Panc1 (cell line): ENCODE data around the gene PDLIM4. TPM values are rescaled to one million over a fixed set of nuclear protein-coding genes. Genes with fewer than 3 reads are reported as not detected.

Source experiments
- ATAC-seq: fragments of 200-7000 bp; cut with Tn5 transposase; 2 replicates; pipeline ENCODE4 v1.9.1; 2020; ENCODE audit warnings: mild to moderate bottlenecking, moderate library complexity
- BruUV-seq: library from RNA; stranded (reverse); fragments of 400-500 nt; replicated peaks from 2 replicates; lab custom pipeline; 2021; lab: Mats Ljungman, UMichigan
- CTCF ChIA-PET: fragments of 300-600 bp; sonication (Branson Sonifier 250); formaldehyde crosslinking; loops from one replicate; lab custom pipeline; 2022; ENCODE audit warnings: antibody characterized with exemption; lab: Charles Lee
- POLR2A ChIA-PET: fragments of 300-600 bp; sonication (Branson Sonifier 250); formaldehyde crosslinking; loops from one replicate; lab custom pipeline; 2022; ENCODE audit warnings: antibody characterized with exemption; lab: Charles Lee
- DNase-seq: peaks from one replicate; pipeline ENCODE4 v3.0.0-alpha.2; 2010; ENCODE audit warnings: low read depth, low spot score
- H3K27ac ChIP-seq: 2 replicates; pipeline ENCODE4 v1.5.1; 2011; ENCODE audit warnings: mild to moderate bottlenecking, low read length, inconsistent platforms
- H3K27me3 ChIP-seq: fragments of 200-500 bp; sonication (Bioruptor generic); 2 replicates; pipeline ENCODE4 v1.6.0; 2014; ENCODE audit warnings: low read length, inconsistent platforms; ENCODE audit not compliant: control insufficient read depth, insufficient read depth
- H3K36me3 ChIP-seq: fragments of 200-500 bp; sonication (Bioruptor generic); 2 replicates; pipeline ENCODE4 v1.5.1; 2014; ENCODE audit warnings: inconsistent platforms, mild to moderate bottlenecking, low read length, moderate library complexity; ENCODE audit not compliant: control insufficient read depth, insufficient read depth
- H3K4me1 ChIP-seq: 2 replicates; pipeline ENCODE4 v1.5.1; 2011; ENCODE audit warnings: inconsistent platforms, mild to moderate bottlenecking, low read length, moderate library complexity; ENCODE audit not compliant: control insufficient read depth, insufficient read depth
- H3K4me3 ChIP-seq, 2 experiments: 2 replicates each; pipeline ENCODE4 v1.5.1; 2011 to 2012; ENCODE audit warnings: low read depth in 2 of 2, low read length in 2 of 2, mild to moderate bottlenecking in 2 of 2, inconsistent platforms in 1 of 2, moderate library complexity in 1 of 2
- H3K9me3 ChIP-seq: fragments of 200-500 bp; sonication (Bioruptor generic); 2 replicates; pipeline ENCODE4 v1.5.1; 2014; ENCODE audit warnings: low read depth, mild to moderate bottlenecking, inconsistent platforms, low read length, moderate library complexity; ENCODE audit not compliant: control insufficient read depth, insufficient read depth
- POLR2AphosphoS5 ChIP-seq: IDR thresholded peaks from 2 replicates; pipeline ENCODE4 v1.6.1; 2012; ENCODE audit warnings: mild to moderate bottlenecking, low read depth, low read length, moderate library complexity
- SIN3A ChIP-seq: IDR thresholded peaks from 2 replicates; pipeline ENCODE4 v1.6.1; 2012; ENCODE audit warnings: low read depth, mild to moderate bottlenecking, low read length, moderate library complexity, borderline replicate concordance; ENCODE audit not compliant: insufficient read depth
- TCF7L2 ChIP-seq: IDR thresholded peaks from 2 replicates; pipeline ENCODE4 v1.6.1; 2011; ENCODE audit warnings: mild to moderate bottlenecking, low read depth, low read length, inconsistent platforms
- in situ Hi-C: cut with HindIII; loops from 2 replicates; pipeline ENCODE4 v1.10.0; 2016; ENCODE audit warnings: low sequenced_read_pairs, low pct_unique_long_range_greater_than_20kb
- intact Hi-C: fragments of 100-400 bp; cut with micrococcal nuclease; formaldehyde crosslinking; loops from one replicate; pipeline ENCODE4 v1.10.0; 2022; ENCODE audit not compliant: unreplicated experiment
- total RNA-seq: library from RNA; stranded (reverse); gene quantifications from one replicate; pipeline ENCODE4 v1.2.1, GENCODE V29; 2021; ENCODE audit not compliant: unreplicated experiment
- TF ChIP-seq, protein P1 (sequence below): fragments of 450-650 bp; IDR thresholded peaks from 2 replicates; pipeline ENCODE4 v1.5.1; 2017; ENCODE audit warnings: mild to moderate bottlenecking
- TF ChIP-seq, protein P2 (sequence below), 2 experiments: IDR thresholded peaks; 2 replicates each; pipeline ENCODE4 v1.6.1; 2011 to 2012; ENCODE audit warnings: low read depth in 2 of 2, control low read depth in 1 of 2, low read length in 1 of 2, mild to moderate bottlenecking in 1 of 2, moderate library complexity in 1 of 2; ENCODE audit not compliant: insufficient read depth in 1 of 2

The PDLIM4 gene
- total RNA-seq, 1 experiment from 2014 or later: 9.9 TPM

DNA sequence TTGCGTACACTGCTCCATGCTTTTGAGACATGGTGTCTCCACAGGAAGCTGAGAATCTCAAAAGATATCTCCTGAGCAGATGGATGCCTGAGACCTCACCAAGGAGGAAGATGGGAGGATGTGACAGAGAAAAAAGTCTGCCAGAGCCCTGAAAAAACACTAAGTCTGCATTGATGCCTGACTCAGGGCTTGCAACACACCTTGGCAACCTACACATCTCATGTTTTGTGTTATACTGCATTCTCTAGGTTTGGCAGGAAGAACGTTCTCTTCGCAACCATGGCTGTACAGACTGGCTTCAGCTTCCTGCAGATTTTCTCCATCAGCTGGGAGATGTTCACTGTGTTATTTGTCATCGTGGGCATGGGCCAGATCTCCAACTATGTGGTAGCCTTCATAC is 55.9 kb downstream of the PDLIM4 start:
- POLR2A ChIA-PET: no interaction called here
- Histone ChIP-seq H3K9me3 (no peaks in the 10 kb centered on the region), H3K4me1 (no peaks in the 10 kb centered on the region; the same call in 1 of the 2 replicates), H3K27me3 (no peaks in the 10 kb centered on the region), H3K36me3 (no peaks in the 10 kb centered on the region), H3K27ac (no peak overlapping the region), H3K4me3 (no peak overlapping the region)
- intact Hi-C loops (no loop called here), in situ Hi-C loops (no loop called here)
- no peak for DNase-seq
- no TSS peak for BruUV-seq
- TF ChIP-seq SIN3A: no peak
- no peak for TF ChIP-seq POLR2AphosphoS5
- no peak for ATAC-seq
- CTCF ChIA-PET: no interaction called here

DNA sequence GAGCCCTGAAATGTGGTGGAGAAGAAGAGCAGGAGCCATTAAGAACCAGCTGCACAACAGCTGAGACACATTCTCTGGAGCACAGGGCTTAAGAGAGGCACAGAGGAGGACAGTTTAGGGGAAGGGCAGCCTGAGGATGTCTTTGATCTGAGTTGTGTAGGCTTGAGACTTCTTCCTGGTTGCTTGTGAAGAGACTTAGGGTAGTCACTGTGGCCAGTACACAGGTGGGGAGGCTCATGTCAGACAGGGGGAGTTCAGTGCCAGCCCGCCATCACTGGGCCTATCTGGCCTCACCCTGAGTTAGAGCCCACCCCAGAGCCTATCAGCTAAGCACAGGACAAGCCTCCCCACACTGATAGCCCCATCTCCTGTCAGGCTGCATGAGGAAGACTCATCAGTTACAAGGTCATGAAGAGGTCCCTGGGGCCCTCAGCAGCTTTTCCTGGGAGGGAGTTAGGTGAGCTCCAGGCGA is 56.5 kb downstream of the PDLIM4 start:
- POLR2A ChIA-PET: interaction anchor here (0.7 kb wide), 1 partner anchor 13 kb away, joined by 3 read pairs; no protein-coding TSS in a partner anchor
- intact Hi-C loops (no loop called here), in situ Hi-C loops (no loop called here)
- no peak for TF ChIP-seq POLR2AphosphoS5
- TF ChIP-seq TCF7L2: no peak
- TF ChIP-seq, protein P1, sequence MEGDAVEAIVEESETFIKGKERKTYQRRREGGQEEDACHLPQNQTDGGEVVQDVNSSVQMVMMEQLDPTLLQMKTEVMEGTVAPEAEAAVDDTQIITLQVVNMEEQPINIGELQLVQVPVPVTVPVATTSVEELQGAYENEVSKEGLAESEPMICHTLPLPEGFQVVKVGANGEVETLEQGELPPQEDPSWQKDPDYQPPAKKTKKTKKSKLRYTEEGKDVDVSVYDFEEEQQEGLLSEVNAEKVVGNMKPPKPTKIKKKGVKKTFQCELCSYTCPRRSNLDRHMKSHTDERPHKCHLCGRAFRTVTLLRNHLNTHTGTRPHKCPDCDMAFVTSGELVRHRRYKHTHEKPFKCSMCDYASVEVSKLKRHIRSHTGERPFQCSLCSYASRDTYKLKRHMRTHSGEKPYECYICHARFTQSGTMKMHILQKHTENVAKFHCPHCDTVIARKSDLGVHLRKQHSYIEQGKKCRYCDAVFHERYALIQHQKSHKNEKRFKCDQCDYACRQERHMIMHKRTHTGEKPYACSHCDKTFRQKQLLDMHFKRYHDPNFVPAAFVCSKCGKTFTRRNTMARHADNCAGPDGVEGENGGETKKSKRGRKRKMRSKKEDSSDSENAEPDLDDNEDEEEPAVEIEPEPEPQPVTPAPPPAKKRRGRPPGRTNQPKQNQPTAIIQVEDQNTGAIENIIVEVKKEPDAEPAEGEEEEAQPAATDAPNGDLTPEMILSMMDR: no peak
- no peak for TF ChIP-seq SIN3A
- TF ChIP-seq, protein P2, sequence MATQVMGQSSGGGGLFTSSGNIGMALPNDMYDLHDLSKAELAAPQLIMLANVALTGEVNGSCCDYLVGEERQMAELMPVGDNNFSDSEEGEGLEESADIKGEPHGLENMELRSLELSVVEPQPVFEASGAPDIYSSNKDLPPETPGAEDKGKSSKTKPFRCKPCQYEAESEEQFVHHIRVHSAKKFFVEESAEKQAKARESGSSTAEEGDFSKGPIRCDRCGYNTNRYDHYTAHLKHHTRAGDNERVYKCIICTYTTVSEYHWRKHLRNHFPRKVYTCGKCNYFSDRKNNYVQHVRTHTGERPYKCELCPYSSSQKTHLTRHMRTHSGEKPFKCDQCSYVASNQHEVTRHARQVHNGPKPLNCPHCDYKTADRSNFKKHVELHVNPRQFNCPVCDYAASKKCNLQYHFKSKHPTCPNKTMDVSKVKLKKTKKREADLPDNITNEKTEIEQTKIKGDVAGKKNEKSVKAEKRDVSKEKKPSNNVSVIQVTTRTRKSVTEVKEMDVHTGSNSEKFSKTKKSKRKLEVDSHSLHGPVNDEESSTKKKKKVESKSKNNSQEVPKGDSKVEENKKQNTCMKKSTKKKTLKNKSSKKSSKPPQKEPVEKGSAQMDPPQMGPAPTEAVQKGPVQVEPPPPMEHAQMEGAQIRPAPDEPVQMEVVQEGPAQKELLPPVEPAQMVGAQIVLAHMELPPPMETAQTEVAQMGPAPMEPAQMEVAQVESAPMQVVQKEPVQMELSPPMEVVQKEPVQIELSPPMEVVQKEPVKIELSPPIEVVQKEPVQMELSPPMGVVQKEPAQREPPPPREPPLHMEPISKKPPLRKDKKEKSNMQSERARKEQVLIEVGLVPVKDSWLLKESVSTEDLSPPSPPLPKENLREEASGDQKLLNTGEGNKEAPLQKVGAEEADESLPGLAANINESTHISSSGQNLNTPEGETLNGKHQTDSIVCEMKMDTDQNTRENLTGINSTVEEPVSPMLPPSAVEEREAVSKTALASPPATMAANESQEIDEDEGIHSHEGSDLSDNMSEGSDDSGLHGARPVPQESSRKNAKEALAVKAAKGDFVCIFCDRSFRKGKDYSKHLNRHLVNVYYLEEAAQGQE (IDR thresholded peaks at IDR 0.05; ENCODE audit: insufficient read depth in 1 of 2, low read depth in 2 of 2, low read length in 1 of 2): no peak
- DNase-seq (no peak), ATAC-seq (no peak)
- no peaks in the 10 kb centered on the region; the same call in 1 of the 2 replicates for H3K4me1 ChIP-seq
- CTCF ChIA-PET: no interaction called here
- H3K27ac ChIP-seq: no peak overlapping the region
- H3K4me3 ChIP-seq: no peak overlapping the region
- H3K27me3 ChIP-seq: no peaks in the 10 kb centered on the region
- BruUV-seq: no TSS peak
- H3K36me3 ChIP-seq: no peaks in the 10 kb centered on the region
- no peaks in the 10 kb centered on the region for H3K9me3 ChIP-seq

DNA sequence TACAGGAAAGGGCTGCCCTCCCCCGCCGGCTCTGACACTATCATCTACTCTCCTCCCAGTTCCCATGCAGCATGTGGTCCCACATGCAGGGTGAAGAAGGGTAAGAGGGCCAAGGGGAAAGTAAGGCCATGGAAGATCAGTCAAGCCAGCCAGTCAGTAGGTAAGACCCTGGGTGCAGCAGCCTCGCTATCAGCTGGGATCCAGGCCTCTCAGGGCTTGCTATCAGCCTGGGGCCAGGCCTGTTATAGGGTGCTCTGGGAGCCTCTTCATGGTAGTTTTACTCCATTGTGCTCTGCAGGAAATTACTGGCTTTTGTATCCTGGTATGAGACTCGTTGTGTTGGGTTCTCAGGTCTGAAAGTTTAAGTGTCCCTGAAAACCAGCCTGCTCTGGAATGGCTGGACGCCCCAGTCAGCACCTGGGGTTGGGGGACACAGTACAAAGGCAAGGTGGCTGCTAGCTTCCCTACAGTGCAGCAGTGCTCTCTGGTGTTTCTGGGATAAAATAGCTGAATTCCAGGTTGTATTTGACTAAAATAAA is 58.1 kb downstream of the PDLIM4 start:
- no peak for ATAC-seq

More for the DNA sequence above, 58.1 kb downstream of the PDLIM4 start:
- TF ChIP-seq, protein P1: no peak
- TF ChIP-seq, protein P2 (IDR thresholded peaks at IDR 0.05; ENCODE audit: insufficient read depth in 1 of 2, low read depth in 2 of 2, low read length in 1 of 2): no peak
- TF ChIP-seq POLR2AphosphoS5 (no peak), SIN3A (no peak), TCF7L2 (no peak)
- ChIA-PET POLR2A (no interaction called here), CTCF (no interaction called here)
- DNase-seq: no peak
- intact Hi-C loops: no loop called here
- H3K9me3 ChIP-seq: no peaks in the 10 kb centered on the region
- H3K4me1 ChIP-seq: no peaks in the 10 kb centered on the region
- H3K27ac ChIP-seq: no peak overlapping the region
- in situ Hi-C loops: no loop called here
- H3K27me3 ChIP-seq: no peaks in the 10 kb centered on the region
- BruUV-seq: no TSS peak
- H3K36me3 ChIP-seq: no peaks in the 10 kb centered on the region
- no peak overlapping the region for H3K4me3 ChIP-seq
